Stimulated activated CD8-positive, alpha-beta memory T cell treated with anti-CD3 and anti-CD28 coated beads, Interleukin-15, amount 100 ng/mL, for 4 hours (primary cell): ENCODE results near the gene MUC4.
"Not testable (repeated sequence)": the region's sequence is repeated elsewhere in the genome, so short reads cannot be mapped to it uniquely, and the experiment has no call there.

Experiments used
- DNase-seq, 2 donors: peaks; one replicate each; pipeline ENCODE4 v3.0.0-alpha.2; 2020; ENCODE audit warnings: low read depth in 2 of 2

Gene MUC4

DNA sequence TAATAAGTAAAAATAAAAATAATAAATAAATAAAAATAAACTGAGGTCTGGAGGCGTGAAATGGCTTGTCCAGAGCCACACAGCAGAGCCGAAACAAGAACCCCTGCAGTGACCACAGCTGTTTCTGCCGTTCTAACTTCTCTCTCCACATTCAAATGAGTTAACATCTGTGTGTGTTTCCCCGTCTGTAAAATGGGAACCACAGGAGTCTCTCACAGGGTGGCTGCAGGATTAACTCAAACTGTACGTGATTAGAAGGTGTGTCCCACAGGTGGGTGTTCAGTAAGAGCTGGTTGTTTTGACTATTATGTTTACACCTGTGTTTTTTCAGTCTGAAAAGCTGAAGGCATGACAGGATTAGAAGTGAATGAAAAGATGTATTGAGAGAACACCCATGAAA lies 27.0 kb upstream of the MUC4 start:
- DNase-seq = no peak

DNA sequence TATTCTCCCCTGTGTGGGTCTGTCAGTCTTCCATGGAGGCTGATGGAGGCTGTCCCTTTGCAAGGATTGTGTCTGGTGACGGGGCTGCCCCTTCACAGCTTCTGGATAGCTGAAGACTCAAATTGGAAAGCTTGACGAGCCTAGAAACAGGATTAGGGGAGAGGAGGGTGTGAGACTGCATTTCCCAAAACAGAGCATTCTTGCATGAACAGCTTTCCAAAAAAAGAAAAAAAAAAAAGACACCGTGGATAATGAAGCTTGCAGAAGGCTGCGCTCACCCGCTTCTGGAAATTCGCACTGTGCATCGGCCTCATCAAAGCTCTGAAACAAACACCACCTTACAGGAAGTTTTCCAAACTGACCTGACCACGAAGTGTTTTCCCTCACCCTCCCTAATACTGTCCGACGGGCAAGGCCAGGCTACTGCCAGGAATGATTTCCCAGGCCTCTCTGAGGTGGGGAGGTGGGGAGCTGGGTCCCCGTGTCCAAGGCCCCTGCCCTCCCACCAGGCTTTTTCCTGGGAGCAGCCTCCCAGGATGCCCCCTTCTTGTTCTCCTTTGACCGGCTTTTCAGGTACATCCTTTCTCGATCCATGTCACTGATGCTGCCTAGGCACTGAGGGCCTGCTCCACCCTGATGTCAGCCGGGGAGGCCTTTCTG lies 24.9 kb upstream of the MUC4 start:
- DNase-seq = no peak

DNA sequence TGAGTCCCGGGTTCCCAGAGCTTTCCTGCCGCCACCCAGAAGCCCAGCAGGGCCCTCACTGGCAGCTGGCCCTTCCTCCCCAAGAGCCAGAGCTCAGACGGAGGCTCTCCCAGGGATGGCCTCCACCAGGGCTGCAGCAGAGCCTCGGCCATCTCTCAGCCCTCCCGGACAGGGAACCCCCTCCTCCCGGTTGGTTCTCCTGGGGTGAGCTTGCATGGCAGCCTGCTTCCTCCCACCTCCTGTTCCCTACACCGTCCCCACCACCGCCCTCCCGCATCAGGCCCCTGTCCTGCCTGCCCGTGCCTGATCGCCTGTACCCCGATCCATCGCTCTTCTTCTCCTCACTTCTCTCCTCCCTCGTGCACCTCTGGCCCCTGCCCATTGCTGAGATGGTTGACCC lies 24.1 kb upstream of the MUC4 start:
- DNase-seq = no peak

DNA sequence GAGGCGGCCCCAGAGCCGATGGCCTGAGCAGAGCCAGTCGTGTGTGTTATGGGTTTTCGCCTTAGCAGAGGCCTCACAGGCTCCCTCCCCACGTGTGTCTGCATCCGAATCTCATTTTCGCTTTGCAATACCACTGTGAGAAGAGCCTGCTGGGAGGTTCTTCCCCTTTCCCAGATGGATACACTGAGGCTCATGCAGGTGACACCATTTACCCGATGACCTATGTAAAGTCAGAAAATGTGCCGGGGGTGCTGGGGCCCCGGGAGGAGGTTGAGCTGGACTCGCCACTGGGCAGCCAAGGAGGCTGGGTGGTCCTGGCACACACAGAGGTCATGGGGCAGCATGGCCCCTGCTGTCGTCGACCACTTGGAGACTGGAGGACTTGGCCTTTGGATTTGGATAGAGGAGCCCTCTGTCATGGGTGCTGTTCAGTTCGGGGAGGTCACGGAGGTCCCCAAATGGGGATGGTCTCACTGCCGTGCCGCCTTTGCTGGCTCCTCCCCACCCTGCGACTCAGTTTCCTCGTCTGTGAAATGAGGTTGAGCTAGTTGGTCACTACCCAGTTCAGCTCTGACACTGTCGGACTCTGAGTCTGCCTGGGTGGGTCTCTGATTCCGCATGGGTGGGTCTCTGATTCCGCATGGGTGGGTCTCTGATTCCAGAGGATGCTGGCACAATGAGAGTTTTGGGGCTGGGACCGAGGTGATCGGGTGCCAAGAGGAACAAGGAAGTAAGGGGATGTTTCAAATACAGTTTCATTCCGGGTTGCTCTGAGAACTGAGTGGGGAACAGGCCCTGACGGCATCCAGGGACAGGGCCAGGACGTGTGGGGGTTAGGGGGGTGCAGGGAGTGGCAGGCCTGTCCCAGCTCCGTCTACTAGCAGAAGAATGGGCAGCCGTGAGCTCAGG lies 23.2 kb upstream of the MUC4 start:
- no peak for DNase-seq

DNA sequence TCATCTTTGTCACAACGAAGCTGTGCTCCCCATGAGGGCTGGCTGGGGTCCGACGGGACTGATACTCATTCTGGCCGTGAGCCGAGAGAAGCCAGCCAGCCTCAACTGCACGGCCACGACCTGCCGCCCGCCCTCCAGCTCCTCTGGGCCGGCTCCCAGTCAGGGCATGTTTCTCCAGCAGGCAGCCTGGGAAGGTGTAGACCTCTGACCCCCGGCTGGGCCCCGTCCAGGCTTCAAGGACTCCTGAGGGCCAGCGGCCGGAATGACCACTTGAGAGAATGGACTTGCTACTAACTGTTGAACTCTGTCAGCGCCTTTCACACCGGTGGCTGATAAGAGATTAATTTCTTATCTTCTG lies 18.1 kb upstream of the MUC4 start:
- no peak for DNase-seq

DNA sequence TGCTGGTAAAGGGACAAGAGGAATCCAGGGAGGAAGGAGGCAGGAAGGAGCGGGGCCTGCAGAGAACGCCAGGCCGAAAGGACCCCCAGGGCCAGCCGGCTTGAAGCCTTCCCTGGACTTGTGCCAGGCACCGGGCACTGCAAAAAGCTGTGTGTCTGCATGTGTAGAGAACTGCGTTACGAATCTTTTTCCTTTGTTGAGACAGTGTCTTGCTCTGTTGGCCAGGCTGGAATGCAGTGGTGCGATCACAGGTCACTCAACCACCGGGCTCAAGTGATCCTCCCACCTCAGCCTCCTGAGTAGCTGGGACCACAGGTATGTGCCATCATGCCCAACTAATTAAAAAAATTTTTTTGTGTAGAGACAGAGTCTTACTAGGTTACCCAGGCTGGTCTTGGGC lies 17.0 kb upstream of the MUC4 start:
- no peak for DNase-seq

DNA sequence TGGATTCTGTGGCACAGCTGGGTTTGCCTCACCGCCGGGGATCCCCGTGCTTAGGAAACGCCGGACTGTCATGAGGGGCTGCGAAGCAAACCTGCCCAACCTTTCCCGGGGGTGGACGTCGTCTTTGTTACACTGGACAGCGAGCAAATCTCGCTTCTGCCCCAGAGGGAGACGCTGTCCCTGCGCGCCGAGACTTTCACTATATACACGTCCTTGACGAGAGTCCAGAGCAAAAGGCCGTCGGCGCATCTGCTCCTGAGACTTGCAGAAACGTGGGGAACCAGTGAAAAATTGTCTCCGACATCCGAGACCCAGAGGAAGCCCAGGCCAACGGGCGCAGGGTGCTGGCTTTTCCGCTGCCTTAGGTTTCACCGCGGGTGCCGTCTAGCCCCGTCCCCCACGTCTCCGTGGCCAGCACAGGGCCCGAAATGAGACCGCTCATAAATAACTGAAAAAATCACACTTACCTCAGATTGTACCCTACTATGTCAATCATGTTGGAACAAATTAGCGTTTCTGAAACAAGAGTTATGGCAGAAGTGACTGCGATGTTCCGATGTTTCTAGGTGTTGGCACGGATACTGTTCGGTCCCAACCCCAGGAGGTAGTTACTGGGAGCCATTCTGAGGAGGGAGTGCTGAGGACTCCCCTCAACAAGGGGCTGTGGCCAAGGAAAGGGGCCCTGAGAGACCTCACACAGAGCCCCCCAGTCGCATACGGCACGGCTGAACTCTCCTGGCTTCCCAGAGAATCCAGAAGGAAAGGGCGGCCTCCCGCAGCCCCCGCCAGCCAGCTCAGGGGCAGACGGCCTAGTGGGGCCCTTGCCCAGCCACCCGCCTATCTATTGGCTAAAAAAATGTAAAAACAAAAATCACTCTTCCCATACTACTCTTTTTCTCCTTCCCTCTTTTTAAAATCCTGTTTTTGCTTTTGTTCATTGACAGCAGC lies 14.4 kb upstream of the MUC4 start:
- DNase-seq = no peak

DNA sequence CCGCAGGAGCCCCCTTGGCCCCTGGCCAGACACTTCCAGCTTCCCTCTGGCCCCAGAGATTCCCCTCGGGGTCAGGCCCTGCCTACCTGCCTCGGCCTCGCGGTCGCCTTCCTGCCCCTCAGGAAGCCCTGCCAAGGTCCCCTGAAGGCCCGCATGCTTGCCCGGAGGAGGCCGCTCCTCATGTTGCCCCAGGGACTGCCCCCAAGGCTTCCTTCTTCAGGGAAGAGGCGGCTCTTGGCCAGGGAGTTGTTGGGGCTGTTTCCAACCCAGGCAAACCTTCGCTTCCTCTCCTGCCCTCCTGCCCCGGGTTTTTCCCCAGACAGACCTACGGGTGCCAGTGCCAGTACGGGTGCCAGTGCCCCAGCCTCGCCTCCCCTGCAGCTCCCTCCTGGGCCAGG lies 13.5 kb upstream of the MUC4 start:
- no peak for DNase-seq

DNA sequence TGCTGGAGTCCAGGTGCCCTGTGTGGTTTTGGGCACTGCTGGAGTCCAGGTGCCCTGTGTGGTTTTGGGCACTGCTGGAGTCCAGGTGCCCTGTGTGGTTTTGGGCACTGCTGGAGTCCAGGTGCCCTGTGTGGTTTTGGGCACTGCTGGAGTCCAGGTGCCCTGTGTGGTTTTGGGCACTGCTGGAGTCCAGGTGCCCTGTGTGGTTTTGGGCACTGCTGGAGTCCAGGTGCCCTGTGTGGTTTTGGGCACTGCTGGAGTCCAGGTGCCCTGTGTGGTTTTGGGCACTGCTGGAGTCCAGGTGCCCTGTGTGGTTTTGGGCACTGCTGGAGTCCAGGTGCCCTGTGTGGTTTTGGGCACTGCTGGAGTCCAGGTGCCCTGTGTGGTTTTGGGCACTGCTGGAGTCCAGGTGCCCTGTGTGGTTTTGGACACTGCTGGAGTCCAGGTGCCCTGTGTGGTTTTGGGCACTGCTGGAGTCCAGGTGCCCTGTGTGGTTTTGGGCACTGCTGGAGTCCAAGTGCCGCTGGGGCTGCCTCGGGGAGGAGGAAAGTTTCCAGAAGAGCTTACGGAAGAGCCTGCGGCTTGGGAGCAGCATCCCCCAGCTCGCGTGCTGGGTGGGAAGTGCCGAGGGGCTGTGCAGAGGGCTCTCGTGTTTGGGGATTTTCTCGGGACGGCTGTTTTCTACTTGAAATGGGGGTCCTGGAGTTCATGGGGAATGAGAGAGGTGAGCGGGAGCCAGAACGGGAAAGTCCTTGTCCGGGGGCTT lies 12.9 kb upstream of the MUC4 start:
- not testable (repeated sequence) for DNase-seq

DNA sequence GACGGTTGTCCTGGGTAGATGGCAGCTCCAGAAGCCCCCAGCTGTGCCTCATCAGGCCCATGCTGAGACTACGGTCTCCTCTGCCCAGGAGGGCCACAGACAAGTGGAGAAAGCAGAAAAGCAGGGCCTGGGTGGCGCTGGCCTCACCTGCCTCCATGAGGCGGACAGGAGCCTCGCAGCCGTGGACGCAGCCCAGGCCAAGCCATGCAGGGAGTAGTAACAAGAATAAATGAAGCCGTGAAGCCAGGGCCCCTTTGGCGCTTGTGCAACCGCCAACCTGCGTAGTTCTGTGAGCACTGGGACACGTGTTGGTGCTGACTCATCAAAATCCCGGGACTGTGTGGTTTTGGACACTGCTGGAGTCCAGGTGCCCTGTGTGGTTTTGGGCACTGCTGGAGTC lies 12.3 kb upstream of the MUC4 start:
- DNase-seq = no peak

DNA sequence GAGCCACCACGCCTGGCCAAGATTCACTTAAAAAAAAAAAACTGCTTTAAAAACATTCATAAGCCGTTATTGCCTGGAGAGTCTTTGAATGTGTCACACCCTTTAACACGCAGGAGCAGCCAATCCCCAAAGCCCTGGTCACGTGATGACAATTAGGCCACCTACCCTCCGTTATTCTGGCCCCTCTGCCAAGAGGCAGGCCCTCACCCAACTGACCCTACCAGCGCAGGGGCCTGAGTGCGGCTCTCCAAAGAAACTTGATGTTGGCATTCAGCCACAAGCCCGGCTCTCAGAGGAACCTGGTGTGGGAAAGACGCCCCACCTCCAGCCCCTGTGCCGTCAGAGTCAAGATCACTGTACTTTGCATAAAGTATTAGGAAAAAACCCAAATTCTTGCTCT lies 11.6 kb upstream of the MUC4 start:
- DNase-seq = no peak

DNA sequence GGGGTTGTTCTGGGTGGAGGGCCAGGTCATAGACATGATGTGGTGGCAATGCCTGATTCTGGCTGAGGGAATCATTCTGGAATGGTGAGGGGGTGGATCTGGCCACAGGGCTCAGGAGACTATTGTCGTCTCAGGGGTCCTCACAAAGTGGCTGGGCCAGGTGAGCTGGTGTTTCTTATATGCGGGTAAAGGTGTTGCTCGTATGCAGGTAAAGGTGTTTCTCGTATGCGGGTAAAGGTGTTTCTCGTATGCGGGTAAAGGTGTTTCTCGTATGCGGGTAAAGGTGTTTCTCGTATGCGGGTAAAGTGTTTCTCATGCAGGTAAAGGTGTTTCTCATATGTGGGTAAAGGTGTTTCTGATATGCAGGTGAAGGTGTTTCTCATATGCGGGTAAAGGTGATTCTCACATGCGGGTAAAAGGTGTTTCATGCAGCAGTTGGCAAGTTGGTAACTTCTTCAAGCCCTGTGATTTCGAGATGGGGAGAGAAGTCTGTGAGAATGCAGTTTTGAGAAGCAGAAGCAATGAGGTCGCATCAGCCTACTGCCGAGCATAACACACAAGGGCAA lies 10.5 kb upstream of the MUC4 start:
- DNase-seq = no peak

DNA sequence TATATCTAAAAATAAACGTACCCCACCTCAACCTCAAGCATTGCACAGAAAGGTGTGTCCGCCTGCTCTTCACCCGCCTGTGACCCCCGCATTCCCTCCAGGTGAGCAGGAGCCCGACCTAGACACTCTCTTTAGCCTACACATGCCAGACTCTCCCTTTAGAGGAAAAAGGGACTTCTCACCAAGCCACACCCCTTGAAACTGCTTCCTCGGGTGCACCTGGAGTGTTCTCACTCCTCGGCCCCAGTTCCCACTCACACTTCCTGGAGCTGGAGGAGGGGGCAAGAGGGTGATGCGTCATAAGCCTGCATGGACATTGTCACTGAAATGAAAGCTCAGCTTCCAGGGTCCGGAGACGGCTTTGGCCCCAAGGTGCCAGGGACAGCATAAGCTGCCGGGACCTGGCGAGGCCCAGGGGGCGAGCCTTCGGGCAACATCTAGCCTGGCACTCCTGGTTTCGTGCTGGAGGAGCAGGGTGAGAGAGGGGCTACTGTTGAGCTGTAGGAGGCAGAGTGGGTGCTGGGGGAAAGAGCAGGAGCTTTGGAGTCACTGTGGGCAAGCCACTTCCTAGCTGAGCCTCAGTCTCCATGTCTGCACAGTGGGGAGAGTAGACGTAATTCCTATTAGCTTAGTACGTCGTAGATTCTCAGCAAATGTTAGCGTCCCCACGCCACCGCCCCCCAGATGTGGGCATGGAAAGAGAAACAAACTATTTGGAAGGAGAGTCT lies 9.8 kb upstream of the MUC4 start:
- no peak for DNase-seq

DNA sequence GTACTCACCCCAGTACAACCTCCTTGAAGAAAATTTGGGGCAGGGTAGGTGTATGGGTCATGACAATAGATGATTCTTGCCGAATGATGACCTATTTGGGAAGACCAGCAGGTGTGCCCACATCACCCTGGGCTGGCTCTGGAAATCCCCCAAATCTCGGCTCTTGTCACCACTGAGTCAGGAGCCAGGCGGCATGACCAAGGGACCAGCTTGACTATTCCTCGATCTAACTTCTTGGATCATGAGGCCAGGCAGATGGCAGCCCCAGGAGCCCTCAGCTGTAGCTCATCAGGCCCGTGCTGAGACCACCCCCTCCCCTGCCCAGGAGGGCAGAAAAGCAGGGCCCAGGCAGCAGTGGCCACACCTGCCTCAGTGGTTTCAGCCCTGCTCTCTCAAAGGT lies 9.2 kb upstream of the MUC4 start:
- DNase-seq = no peak

DNA sequence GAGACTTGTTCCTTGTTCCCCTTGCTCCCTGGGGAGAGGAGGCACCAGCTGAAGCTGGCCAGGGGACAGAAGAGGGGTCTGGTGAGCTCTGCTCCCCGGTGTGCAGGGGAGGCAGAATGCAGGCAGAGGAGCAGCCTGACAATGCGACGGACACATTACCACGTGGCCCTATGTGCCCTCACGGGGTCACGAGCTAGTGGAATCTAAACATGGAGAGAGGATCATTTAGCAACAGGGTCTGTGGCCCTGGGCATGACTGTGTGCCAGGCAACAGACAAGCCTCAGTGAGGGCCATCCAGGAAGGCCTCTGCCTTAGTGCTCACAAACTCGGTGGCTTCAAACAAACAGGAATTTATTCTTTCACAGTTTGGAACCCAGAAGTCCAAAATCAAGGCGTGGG lies 8.5 kb upstream of the MUC4 start:
- no peak for DNase-seq

DNA sequence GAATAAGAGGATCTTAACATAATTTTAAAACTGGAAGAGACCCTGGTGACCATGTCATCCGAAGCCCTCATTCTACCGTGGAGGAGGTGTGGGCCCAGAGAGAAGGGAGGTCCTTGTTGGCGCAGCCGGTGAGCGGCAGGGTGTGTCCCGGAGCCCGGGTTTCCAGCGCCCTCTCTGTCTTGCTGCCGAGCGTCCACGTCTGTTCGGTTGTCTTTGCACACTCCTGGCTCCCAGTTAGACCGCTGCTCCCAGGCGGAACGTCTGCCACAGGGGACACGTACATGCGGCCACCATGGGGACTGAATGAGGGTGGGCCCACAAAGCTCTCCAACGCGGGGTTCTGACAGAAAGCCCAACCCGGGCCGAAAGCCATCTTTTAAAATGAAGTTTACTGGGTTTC lies 6.6 kb upstream of the MUC4 start:
- DNase-seq = no peak

DNA sequence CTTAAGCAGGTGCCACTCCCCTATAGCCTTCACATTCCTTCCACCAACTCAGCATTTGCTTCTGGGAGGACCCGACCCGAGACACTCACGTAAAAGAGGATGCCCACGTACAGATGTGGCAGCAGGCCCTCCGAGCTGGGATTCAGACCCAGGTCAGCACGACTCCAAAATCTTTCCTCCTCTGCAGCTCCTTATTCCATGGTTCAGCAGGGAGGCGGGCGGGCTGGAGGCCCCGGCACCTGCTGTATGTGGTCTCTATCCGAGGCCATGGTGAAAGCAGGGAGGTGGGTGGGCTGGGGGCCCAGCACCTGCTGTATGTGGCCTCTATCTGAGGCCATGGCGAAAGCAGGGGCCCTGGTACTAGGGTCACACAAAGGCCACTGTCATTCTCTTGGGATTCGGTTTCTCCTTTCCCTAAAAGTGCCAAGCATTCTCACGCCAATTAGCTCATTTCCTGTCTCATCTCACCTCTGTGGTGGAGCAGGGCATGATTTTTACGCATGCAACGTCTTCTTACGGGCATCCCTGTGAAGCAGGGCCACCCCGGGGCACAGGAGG lies 5.9 kb upstream of the MUC4 start:
- no peak for DNase-seq

DNA sequence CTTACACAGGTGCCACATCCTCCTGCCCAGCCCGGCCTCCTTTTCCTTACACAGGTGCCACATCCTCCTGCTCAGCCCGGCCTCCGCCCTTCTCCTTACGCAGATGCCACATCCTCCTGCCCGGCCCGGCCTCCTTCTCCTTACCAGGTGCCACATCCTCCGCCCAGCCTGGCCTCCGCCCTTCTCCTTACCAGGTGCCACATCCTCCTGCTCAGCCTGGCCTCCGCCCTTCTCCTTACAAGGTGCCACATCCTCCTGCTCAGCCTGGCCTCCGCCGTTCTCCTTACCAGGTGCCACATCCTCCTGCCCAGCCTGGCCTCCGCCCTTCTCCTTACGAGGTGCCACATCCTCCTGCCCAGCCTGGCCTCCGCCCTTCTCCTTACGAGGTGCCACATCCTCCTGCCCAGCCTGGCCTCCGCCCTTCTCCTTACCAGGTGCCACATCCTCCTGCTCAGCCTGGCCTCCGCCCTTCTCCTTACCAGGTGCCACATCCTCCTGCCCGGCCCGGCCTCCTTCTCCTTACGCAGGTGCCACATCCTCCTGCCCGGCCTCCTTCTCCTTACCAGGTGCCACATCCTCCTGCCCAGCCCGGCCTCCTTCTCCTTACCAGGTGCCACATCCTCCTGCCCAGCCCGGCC lies 4.7 kb upstream of the MUC4 start:
- DNase-seq = not testable (repeated sequence)

DNA sequence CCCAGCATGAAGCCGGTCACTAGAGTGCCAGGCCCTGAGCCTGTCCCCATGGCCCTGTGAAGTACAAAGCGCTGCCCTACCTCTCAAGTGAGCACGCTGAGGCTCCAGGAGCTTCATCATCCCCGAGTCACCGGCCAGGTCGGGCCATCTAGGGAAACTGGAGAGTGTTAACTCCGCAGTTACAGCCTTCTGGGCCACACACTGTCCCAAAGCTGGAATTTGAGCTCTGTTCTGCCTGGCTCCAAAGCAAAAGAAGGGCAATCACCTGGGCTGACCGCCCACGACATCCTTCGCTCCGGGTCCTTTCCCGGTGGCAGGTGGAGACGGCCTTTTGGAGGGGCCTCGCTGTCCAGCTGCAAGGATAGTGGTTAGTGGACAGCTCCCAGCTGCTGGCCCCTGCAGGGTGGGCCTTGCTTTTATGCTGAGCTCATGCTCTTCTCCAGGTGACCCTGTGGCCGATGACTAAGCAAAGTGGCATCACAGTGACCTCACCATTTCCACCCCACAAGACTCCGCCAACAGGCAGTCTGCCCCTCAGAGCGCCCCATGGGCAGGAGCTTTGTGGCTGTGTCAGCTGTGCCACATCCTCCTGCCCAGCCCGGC lies 3.5 kb upstream of the MUC4 start:
- no peak for DNase-seq
